H1 (cell line): ENCODE results near the gene HNRNPAB. TPM values are rescaled to one million over a fixed set of nuclear protein-coding genes. Genes with fewer than 3 reads are reported as not detected.

ENCODE experiments used
- NANOG ChIP-seq: IDR thresholded peaks from 2 replicates; pipeline ENCODE4 v1.6.1; 2011; ENCODE audit warnings: low read length, low read depth, mild to moderate bottlenecking, inconsistent platforms; ENCODE audit not compliant: insufficient read depth, poor library complexity, severe bottlenecking
- RAD21 ChIP-seq, 2 experiments: IDR thresholded peaks in 1 of 2; conservative IDR thresholded peaks in 1 of 2; 2 replicates each; pipeline ENCODE4 v1.6.1; 2011; ENCODE audit warnings: low read depth in 2 of 2, low read length in 2 of 2, improper control_type of control experiment in 1 of 2, inconsistent platforms in 1 of 2, mild to moderate bottlenecking in 1 of 2, moderate library complexity in 1 of 2
- RNF2 ChIP-seq: fragments of 200-900, 300-1000 bp; sonication (generic); IDR thresholded peaks from 2 replicates; pipeline ENCODE4 v1.7.1; 2016; ENCODE audit warnings: borderline replicate concordance, low read depth, mild to moderate bottlenecking, antibody characterized with exemption, low read length; ENCODE audit not compliant: poor library complexity, severe bottlenecking; ENCODE audit errors: missing control alignments
- polyA plus RNA-seq, 7 experiments: library from polyadenylated mRNA; depleted of rRNA in 3 of 7; stranded (reverse) in 5 of 7; unstranded in 2 of 7; fragments of >200 nt in 5 of 7; fragments of 200-250 nt in 2 of 7; gene quantifications; 1 replicate in 5 of 7; 2 replicates in 1 of 7; 4 replicates in 1 of 7; pipeline versions ENCODE4 v1.2.1 to v1.2.3, GENCODE V29; 2011 to 2013; ENCODE audit warnings: missing spikeins in 2 of 7, mixed read lengths in 2 of 7
- total RNA-seq: library from RNA; stranded (reverse); fragmentation: NEBNext Ultra II Directional; extraction: Animal tissue kit (Norgen Biotek cat#: 25700); gene quantifications from 2 replicates; pipeline ENCODE4 v1.2.1, GENCODE V29; 2021

Gene HNRNPAB
- total and polyA plus RNA-seq, 2 of the 8 experiments (the other 6 are each of a cell fraction or from before 2014, with no cell fraction given): 373 to 563 TPM

DNA sequence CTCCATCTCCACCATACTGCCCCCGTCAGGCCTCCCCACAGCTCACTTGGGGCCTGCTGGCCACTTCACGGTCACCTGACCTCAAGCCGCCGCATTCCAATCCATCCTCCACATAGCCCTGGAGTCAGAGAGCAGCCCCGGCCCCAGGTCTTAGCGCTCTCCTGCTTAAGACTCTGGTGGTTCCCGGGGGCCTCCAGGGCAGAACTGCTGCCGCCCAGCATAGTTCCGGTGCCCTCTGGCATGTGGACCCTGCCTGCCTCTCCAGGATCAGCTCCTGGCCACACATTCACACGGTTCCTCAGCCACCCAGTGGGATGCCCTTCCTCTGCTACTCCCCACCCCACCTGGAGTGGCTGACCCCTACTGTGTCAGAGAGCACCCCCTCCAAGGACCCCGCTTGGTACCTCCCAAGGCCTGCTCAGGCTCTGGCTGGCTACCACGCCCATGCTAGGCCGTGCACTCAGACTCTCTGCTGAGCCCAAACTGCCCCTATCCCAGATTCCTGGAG lies 19.5 kb downstream of the HNRNPAB start (continued):
- TF ChIP-seq RNF2 (no peak), NANOG (no peak), RAD21 (IDR thresholded peaks at IDR 0.05 in 1 of 2, conservative IDR thresholded peaks at IDR 0.05 in 1 of 2; ENCODE audit: low read depth in 2 of 2, low read length in 2 of 2) (peak in 1 of 2 experiments; percentile 11; a peak in 2 of 4 replicates)
